VCaP (cell line): Measurements from ENCODE around the gene PLA2G5.

Experiments
- H3K27ac ChIP-seq: fragments of 450-650 bp; 2 replicates; pipeline ENCODE4 v1.5.1; 2017
- TF ChIP-seq, protein P1 (sequence below): fragments of 450-650 bp; conservative IDR thresholded peaks from 2 replicates; pipeline ENCODE4 v1.5.1; 2017; ENCODE audit warnings: mild to moderate bottlenecking, moderate library complexity

The PLA2G5 gene

DNA sequence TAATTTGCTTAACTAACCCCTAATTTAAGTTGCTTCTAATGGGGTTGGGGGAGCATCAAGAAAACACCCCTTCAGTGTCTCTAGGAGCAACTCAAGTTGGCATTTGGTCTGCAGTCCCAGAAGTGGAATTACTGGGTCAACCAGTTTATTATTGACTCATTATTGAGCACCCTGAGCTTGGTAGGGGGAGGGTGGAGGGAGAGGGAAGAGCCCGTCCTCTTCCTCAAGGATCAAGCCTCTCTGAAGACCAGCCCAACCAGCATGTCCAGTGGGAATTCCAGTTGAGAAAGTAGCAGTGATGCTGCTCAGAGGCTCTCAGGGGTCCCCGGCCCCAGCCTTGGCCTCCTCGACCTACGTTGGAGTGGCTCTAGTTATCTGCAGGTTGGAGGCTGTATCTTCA, 67.1 kb downstream of the PLA2G5 start:
- H3K27ac ChIP-seq: peak overlapping the region; percentile 56
- TF ChIP-seq, protein P1, sequence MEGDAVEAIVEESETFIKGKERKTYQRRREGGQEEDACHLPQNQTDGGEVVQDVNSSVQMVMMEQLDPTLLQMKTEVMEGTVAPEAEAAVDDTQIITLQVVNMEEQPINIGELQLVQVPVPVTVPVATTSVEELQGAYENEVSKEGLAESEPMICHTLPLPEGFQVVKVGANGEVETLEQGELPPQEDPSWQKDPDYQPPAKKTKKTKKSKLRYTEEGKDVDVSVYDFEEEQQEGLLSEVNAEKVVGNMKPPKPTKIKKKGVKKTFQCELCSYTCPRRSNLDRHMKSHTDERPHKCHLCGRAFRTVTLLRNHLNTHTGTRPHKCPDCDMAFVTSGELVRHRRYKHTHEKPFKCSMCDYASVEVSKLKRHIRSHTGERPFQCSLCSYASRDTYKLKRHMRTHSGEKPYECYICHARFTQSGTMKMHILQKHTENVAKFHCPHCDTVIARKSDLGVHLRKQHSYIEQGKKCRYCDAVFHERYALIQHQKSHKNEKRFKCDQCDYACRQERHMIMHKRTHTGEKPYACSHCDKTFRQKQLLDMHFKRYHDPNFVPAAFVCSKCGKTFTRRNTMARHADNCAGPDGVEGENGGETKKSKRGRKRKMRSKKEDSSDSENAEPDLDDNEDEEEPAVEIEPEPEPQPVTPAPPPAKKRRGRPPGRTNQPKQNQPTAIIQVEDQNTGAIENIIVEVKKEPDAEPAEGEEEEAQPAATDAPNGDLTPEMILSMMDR: no peak

DNA sequence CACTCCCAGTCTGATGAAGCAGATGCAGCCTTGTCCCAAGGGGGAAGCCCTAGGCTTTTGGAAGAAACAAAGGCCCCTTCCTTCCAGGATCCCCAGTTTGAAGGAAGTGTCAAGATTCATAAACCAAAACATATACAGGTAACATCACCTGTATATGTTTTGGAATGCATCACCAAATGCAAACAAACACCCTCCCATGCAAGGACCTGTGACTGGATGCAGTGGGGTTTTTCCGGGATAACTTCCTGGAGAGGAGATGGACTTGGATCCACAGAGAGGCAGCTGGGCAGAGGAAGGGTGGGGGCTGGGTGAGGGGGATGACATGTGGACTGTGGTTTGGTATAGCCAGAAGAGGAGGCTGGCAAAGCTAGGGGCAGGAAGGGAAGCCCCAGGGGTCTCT, 67.6 kb downstream of the PLA2G5 start:
- peak overlapping the region; percentile 56 for H3K27ac ChIP-seq
- TF ChIP-seq, protein P1: no peak

DNA sequence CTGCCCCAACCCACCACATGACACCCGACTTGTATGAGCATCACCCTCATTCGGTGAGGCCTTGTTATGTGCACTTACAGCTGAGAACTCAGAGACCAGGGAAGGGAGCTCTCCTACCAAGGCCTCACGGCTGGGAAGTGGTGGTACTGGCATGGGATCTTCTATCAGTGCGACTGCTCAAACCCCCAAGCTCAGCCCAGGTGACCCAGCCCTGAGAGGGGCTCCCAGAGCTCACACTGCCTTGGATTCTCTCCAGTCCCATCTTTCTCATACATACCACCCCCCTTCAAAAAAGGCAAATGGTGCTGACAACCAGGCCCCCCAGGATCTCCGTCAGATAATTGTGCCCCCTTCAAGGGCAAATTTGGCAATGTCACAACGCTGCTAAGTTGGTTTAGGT, 68.4 kb downstream of the PLA2G5 start:
- TF ChIP-seq, protein P1: no peak
- peak overlapping the region; percentile 74; the same call in 1 of the 2 replicates for H3K27ac ChIP-seq

DNA sequence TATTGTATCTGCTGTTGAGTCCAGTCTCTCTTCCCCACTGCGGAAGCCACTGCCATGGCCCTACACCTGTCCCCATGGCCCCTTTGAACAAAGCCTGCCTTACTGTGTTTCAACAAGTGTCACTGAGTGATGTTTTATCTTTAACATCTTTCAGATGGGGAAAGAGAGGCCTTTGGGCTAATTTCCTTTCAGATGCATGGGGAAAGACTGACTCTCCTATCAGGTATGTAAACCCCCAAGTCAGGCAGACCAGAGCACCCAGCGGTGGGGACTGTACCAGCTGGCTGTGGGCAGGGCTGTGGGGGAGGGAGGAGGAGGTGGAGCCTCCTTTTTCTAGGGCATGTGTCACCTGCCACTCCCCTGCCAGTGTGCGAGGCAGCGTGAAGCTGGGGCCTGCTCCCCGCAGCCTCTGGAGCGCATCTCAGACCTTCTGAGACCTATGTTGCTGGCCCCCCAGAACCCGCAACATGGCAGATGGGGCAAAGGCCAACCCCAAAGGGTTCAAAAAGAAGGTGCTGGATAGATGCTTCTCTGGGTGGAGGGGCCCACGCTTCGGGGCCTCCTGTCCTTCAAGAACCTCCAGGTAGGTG, 69.1 kb downstream of the PLA2G5 start, which contains the start of gene PLA2G2F:
PLA2G2F (plus strand) TSS at position 363 of the 590 bp plus-strand sequence; CDS start at position 468, 105 bp downstream.
- peak within 1 kb of the TSS; percentile 74 for H3K27ac ChIP-seq
- TF ChIP-seq, protein P1: no peak

DNA sequence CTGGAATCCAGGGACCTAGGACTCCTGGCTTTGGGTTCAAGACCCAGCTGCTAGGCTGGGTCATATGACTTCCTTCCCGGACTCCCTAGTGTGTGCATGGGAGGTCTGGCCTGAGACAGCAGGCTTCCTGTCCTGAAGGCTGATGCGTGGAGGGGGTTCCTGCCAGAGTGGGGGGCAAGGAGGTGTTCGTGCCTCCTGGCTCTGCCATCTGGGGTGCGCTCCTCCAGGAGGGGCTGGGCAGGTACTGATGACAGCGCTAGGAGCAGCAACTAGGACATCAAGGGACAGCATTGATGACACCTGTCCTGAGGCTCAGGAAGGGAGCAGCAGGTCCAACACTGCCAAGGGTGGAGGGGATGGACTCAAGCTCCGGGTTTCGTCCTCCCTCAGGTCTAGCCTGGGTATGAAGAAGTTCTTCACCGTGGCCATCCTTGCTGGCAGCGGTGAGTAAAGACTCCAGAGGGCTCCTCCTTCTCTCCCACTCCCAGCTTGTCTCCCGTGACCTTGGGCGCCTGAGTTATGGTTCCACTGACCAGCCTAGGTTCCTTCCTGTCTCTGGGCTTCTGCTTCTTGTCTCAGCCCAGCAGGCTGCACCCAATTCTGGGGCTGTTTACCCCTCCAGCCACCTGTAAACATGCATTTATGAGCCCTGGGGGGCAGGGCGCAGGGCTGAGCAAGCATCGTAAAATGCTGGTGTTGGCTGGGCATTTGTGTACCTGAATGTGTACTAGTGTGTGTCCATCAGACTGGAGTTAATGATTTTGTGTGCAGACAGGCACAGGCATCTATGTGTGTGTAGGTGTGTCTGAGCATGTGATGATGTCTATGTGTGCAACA, 70.0 kb downstream of the PLA2G5 start:
- TF ChIP-seq, protein P1: no peak
- peak overlapping the region; percentile 74 for H3K27ac ChIP-seq

DNA sequence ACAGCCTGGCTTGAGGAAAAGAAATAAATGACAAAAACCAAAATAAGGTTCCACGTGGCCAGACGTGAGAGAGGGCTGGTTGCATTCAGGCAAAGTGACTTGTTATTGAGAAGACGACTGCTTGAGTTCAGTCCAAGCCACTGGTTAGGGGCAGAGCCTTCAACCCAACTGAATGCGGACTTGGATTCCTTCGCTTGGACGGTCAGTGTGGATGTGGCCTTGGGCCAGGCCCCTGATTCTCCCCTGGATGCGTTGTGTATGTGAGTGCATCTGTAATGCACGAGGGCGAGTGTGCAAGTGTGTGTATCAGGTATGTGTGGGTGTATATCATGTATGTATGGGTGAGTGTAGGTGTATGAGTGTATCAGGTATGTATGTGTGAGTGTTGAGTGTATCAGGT, 71.0 kb downstream of the PLA2G5 start:
- TF ChIP-seq, protein P1: no peak
- H3K27ac ChIP-seq: peak overlapping the region; percentile 74

DNA sequence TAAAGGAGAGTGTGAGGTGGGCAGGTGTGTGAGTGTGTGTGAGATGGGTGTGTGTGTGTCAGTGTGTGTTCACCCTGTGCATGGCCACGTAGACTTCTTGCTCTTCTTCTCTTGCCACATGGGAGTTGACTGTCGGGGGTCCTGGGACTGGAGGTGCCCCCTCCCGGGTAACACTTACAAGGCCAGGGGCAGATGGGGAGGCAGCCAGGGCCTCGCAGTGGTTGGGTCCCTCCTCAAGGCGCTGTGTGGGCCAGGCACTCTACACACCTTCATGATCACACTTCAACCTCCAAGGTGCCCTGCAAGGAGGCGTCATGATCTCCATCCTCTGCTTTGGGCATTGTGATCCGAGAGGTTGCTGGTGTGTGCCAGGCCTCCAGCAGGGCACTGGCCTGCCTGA, 71.5 kb downstream of the PLA2G5 start:
- TF ChIP-seq, protein P1: no peak
- H3K27ac ChIP-seq: peak overlapping the region; percentile 74; the same call in 1 of the 2 replicates
